Measurements from ENCODE around the gene RHNO1. TPM values are rescaled to one million over a fixed set of nuclear protein-coding genes. Genes with fewer than 3 reads are reported as not detected.
"Not testable (repeated sequence)": the region's sequence is repeated elsewhere in the genome, so short reads cannot be mapped to it uniquely, and the experiment has no call there.

The RHNO1 gene
- total RNA-seq, 1 experiment from 2014 or later, result 71.7 TPM

- no TSS peak for BruUV-seq (replicated peaks)
- Histone ChIP-seq H3K36me3 (ENCODE audit: insufficient read depth, low read length, poor library complexity, severe bottlenecking) (peaks cover 56% of the 10 kb centered on the region), H3K27ac (ENCODE audit: low read depth, low read length, poor library complexity, severe bottlenecking) (no peak overlapping the region), H3K4me1 (ENCODE audit: insufficient read depth, low read length, poor library complexity, severe bottlenecking) (no peaks in the 10 kb centered on the region), H3K4me3 (ENCODE audit: low read depth, low read length, poor library complexity, severe bottlenecking) (no peak overlapping the region), H3K27me3 (replicated peaks; ENCODE audit: insufficient read depth, low read depth, low read length, poor library complexity) (no peaks in the 10 kb centered on the region), H3K9me3 (ENCODE audit: low read depth, low read length, poor library complexity, severe bottlenecking) (no peaks in the 10 kb centered on the region)
- DNase-seq (ENCODE audit: low spot score), result no peak
- CTCF ChIA-PET, result no interaction called here
- TF ChIP-seq CTCF (conservative IDR thresholded peaks at IDR 0.05; ENCODE audit: low read depth, low read length) (no peak), EZH2 (IDR thresholded peaks at IDR 0.05; ENCODE audit: borderline replicate concordance, low read depth, low read length, poor library complexity, severe bottlenecking) (no peak)
- intact Hi-C loops (cut with micrococcal nuclease; ENCODE audit: unreplicated experiment), result no loop called here
- POLR2A ChIA-PET (ENCODE audit: low non-redundant PET), result no interaction called here
Observed at GRCh38 chr12:2858944-2859421, 18.0 kb upstream of the RHNO1 start.

GRCh38 chr12:2860170-2860569 lies 16.9 kb upstream of the RHNO1 start:
- Histone ChIP-seq H3K36me3 (ENCODE audit: insufficient read depth, low read length, poor library complexity, severe bottlenecking) (peaks cover 68% of the 10 kb centered on the region), H3K9me3 (ENCODE audit: low read depth, low read length, poor library complexity, severe bottlenecking) (no peaks in the 10 kb centered on the region), H3K4me3 (ENCODE audit: low read depth, low read length, poor library complexity, severe bottlenecking) (no peak overlapping the region), H3K27ac (ENCODE audit: low read depth, low read length, poor library complexity, severe bottlenecking) (no peak overlapping the region), H3K27me3 (replicated peaks; ENCODE audit: insufficient read depth, low read depth, low read length, poor library complexity) (no peaks in the 10 kb centered on the region), H3K4me1 (ENCODE audit: insufficient read depth, low read length, poor library complexity, severe bottlenecking) (no peaks in the 10 kb centered on the region)
- BruUV-seq (replicated peaks), result no TSS peak
- ChIA-PET CTCF (no interaction called here), POLR2A (ENCODE audit: low non-redundant PET) (no interaction called here)
- no peak for TF ChIP-seq EZH2 (IDR thresholded peaks at IDR 0.05; ENCODE audit: borderline replicate concordance, low read depth, low read length, poor library complexity, severe bottlenecking)
- TF ChIP-seq CTCF (conservative IDR thresholded peaks at IDR 0.05; ENCODE audit: low read depth, low read length), result no peak
- DNase-seq (ENCODE audit: low spot score), result no peak
- intact Hi-C loops (cut with micrococcal nuclease; ENCODE audit: unreplicated experiment), result no loop called here

- Histone ChIP-seq H3K4me1 (ENCODE audit: insufficient read depth, low read length, poor library complexity, severe bottlenecking) (no peaks in the 10 kb centered on the region), H3K9me3 (ENCODE audit: low read depth, low read length, poor library complexity, severe bottlenecking) (no peaks in the 10 kb centered on the region), H3K36me3 (ENCODE audit: insufficient read depth, low read length, poor library complexity, severe bottlenecking) (peaks cover 90% of the 10 kb centered on the region), H3K27ac (ENCODE audit: low read depth, low read length, poor library complexity, severe bottlenecking) (no peak overlapping the region), H3K27me3 (replicated peaks; ENCODE audit: insufficient read depth, low read depth, low read length, poor library complexity) (no peaks in the 10 kb centered on the region), H3K4me3 (ENCODE audit: low read depth, low read length, poor library complexity, severe bottlenecking) (no peak overlapping the region)
- DNase-seq (ENCODE audit: low spot score), result no peak
- no peak for TF ChIP-seq EZH2 (IDR thresholded peaks at IDR 0.05; ENCODE audit: borderline replicate concordance, low read depth, low read length, poor library complexity, severe bottlenecking)
- no peak for TF ChIP-seq CTCF (conservative IDR thresholded peaks at IDR 0.05; ENCODE audit: low read depth, low read length)
- ChIA-PET POLR2A (ENCODE audit: low non-redundant PET) (no interaction called here), CTCF (no interaction called here)
- intact Hi-C loops (cut with micrococcal nuclease; ENCODE audit: unreplicated experiment), result no loop called here
- BruUV-seq (replicated peaks), result no TSS peak
Observed at GRCh38 chr12:2862876-2863275, 14.1 kb upstream of the RHNO1 start.

GRCh38 chr12:2863402-2863801 lies 13.6 kb upstream of the RHNO1 start:
- H3K27ac ChIP-seq (ENCODE audit: low read depth, low read length, poor library complexity, severe bottlenecking); DNase-seq (ENCODE audit: low spot score); H3K27me3 ChIP-seq (replicated peaks; ENCODE audit: insufficient read depth, low read depth, low read length, poor library complexity); H3K4me3 ChIP-seq (ENCODE audit: low read depth, low read length, poor library complexity, severe bottlenecking); BruUV-seq (replicated peaks); intact Hi-C loops (cut with micrococcal nuclease; ENCODE audit: unreplicated experiment); H3K9me3 ChIP-seq (ENCODE audit: low read depth, low read length, poor library complexity, severe bottlenecking); H3K4me1 ChIP-seq (ENCODE audit: insufficient read depth, low read length, poor library complexity, severe bottlenecking): not testable (repeated sequence)
- H3K36me3 ChIP-seq (ENCODE audit: insufficient read depth, low read length, poor library complexity, severe bottlenecking), result peaks cover 90% of the 10 kb centered on the region
- CTCF ChIA-PET, result interaction anchor here (0.8 kb wide), 1 partner anchor 178 kb away, joined by 3 read pairs; no protein-coding TSS in a partner anchor
- POLR2A ChIA-PET (ENCODE audit: low non-redundant PET), result interaction anchor here (0.6 kb wide), 1 partner anchor 826 kb away, joined by 4 read pairs; no protein-coding TSS in a partner anchor
